GM18909 (cell line): ENCODE data around the gene KLHL15.
A peak's percentile ranks its signal among the peaks of the same experiment; 100 is the strongest.
"Not testable (repeated sequence)": the region's sequence is repeated elsewhere in the genome, so short reads cannot be mapped to it uniquely, and the experiment has no call there.

Experiments used
- ATAC-seq: cut with Tn5 transposase; IDR thresholded peaks from one replicate; pipeline ENCODE4 v1.9.1; 2021; ENCODE audit warnings: mild to moderate bottlenecking; ENCODE audit not compliant: unreplicated experiment, poor library complexity

The KLHL15 gene

GRCh38 chrX:24018809-24019208 is 8.2 kb downstream of the KLHL15 start:
- ATAC-seq: no peak

GRCh38 chrX:24017674-24018073 is 9.3 kb downstream of the KLHL15 start:
- ATAC-seq: no peak

DNA sequence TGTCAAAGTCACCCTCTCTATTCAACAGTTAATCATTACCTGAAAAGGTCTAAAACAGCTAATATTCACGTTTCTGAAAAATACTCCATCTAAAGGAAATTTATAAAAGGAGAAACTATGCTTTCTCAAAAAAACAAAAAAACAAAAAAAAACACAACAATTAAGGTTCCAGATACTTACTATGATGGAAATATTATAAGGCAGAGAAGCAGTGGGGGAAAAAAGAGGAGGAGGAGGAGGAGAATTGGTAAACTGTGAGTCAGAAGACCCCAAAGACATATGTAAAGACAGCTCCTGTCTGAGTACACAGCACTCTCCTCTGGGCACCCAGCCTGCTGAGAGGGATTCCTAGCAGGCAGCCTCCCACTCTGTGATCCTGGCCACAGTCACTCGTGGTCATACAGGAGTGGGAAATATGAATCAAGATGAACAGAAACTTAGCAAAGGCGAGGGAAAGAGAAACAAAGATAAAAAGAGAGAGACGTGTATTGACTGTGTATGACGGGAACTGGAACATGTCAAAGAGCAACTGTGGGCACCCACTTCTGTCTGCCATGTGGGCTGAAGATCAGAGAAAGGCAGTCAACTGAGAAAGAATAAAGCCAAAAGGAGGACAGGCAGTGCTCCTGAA is 12.5 kb downstream of the KLHL15 start:
- ATAC-seq: peak; percentile 65

DNA sequence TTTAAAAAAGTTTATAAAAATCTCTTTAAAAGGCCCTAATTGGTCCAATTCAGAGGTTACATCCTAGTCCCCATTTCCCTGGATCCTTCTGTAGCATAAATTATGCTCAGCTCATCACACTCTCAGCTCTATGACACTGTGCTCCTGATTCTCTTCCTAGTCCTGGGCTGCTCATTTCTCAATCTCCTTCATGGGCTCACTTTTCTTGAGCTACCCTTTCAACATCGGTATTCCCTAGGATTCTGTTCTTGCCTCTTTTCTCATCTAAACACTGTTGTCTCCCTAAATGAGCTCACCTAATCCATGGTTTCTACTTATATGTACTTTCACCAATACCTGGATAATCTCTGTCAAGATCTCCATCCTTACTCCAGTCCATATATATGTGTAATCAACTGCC is 14.7 kb downstream of the KLHL15 start:
- ATAC-seq: no peak

GRCh38 chrX:24005867-24006266 is 21.1 kb downstream of the KLHL15 start:
- ATAC-seq: no peak

DNA sequence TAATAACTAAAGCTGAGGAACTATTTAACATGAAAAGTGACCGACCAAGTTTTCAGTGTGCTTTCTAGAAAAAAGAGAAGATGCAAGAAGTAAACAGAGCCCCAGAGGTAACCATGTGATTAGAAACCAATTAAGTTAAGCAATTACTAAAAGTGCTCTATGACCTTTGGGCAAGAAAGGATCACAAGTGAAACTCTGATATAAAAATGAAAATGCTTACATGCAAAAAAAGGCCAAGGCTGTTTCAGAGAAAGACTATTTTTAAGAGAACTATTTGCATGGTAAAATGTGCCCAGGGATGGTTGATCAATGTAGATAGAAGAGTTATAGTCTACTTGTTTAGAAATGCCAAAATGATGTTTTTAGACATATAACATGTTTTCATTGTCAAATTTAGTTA is 22.0 kb downstream of the KLHL15 start:
- peak; percentile 56 for ATAC-seq

GRCh38 chrX:24002792-24003191 is 24.2 kb downstream of the KLHL15 start:
- no peak for ATAC-seq

GRCh38 chrX:24002167-24002566 is 24.8 kb downstream of the KLHL15 start:
- peak; percentile 63 for ATAC-seq

- ATAC-seq: no peak
Observed at GRCh38 chrX:23999671-24000070, 27.3 kb downstream of the KLHL15 start.

GRCh38 chrX:23993012-23993633 is 33.9 kb downstream of the KLHL15 start:
- no peak for ATAC-seq

DNA sequence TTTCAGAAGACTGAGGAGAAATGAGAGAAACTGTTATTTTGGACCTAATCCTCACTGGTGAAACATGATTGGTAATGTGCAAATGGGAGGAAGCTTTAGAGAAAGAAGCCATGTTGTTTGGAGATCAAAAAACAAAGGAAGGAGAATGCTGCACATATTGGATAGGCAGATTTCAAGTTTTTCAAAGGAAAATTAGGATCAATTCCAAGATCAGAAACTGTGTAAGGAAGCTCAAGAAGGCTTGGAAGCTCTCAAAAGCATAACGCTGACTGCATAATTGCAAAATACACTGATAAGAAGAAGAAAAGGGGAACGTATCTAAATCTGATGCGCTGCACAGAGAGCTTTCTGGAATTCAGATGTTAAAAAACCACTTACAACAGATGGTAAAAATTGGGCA is 34.6 kb downstream of the KLHL15 start:
- ATAC-seq: no peak

- ATAC-seq: no peak
Observed at GRCh38 chrX:23990455-23990854, 36.5 kb downstream of the KLHL15 start.

- ATAC-seq: no peak
Observed at GRCh38 chrX:23989689-23990088, 37.3 kb downstream of the KLHL15 start.

DNA sequence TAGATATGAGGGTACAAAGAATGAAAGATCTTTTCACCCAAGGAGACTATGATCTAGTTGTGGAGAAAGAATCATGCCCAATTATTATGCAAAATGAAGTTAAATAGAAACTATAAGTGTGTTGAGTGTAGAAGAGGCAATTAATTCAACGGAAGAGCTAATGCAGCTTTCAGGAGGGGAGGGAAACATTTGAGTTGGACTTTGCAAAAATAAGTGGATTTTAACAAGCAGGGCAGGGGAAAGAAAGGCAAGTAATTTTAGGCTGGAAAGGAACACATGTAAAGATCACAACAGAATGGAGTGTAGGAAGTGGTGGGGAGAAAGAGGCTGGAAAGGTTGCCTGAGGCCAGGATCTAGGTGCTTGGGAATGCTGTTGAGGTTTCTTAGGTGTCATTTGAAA is 44.1 kb downstream of the KLHL15 start:
- ATAC-seq: no peak

GRCh38 chrX:23981711-23982110 is 45.3 kb downstream of the KLHL15 start:
- no peak for ATAC-seq

DNA sequence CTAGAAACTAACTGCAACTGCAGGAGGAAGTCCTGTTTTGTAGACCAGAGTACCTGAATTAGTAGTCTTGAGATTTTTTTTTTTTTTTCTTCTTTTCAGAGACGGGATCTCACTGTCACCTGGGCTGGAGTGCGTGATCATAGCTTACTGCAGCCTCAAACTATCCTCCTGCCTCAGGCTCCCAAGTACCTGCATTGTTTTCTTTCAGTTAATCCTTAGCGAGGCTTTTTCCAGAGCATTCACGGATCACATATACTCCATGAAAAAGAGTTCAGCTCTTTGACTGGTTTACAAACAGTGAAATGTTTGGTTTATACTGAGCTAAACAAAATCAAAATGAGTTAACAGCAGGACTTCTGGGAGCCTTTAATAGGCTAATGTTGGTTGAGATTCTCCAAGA is 45.8 kb downstream of the KLHL15 start:
- no peak for ATAC-seq

DNA sequence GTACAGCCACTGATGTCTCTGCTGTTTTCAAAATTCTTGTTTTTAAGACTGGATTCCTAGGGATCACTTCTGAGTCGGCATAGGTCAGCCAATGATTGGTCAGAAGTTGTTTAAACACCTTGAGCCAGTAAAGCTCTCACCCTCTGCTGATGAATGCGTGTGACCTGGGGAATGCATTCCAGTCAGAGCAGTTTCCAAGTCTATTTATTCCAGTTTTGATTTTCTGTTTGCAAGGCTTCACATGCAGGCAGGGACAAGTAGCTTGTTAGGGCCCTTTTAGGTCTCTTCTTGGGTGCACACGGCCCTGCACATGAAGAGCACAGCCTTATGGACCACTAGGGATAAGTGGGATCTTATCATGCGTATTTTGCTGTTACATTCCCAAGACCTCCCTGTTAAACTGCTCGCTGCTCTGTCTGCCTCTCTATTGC is 47.0 kb downstream of the KLHL15 start:
- no peak for ATAC-seq

- no peak for ATAC-seq
Observed at GRCh38 chrX:23978491-23978890, 48.5 kb downstream of the KLHL15 start.

GRCh38 chrX:23965630-23966029 is 61.4 kb downstream of the KLHL15 start:
- ATAC-seq: not testable (repeated sequence)

DNA sequence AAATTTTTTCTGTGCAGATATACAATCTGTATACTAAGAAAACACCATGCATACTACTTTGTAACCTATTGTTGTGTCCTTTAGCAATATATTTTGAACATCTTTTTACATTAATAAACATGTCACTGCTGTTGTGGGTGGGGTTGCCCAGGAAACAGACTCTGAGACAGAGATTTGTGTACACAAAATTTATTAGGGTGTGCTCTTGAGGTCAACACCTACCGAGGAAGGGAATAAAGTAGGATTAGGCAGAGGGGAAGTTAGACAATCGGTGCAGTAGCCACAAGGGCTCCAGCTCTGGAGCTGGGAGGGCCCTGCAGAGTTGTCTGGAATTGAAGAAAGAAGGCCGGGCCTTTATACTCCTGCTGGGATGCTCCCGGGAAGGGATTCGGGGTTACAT is 62.8 kb downstream of the KLHL15 start:
- ATAC-seq: no peak

DNA sequence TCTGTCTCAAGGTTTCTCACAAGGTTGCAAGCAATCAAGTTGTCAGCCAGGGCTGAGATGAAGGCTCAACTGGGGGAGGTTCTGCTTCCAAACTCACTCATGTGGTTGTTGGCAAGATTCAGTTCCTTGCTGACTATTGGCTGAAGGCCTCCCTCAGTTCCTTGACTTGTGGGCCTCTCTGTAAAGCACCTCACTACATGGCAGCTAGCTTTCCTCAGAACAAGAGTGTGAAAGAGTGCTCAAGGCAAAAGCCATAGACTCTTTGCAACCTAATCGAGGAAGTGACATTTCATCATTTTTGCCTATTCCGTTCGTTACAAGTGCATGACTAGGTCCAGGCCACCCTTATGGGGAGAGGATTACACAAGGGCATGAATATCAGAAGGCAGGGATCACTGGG is 67.2 kb downstream of the KLHL15 start:
- ATAC-seq: no peak

- ATAC-seq: no peak
Observed at GRCh38 chrX:23954396-23954795, 72.6 kb downstream of the KLHL15 start.
